ENCODE data around the gene MVK. TPM values are rescaled to one million over a fixed set of nuclear protein-coding genes. Genes with fewer than 3 reads are reported as not detected.

The MVK gene
- total and polyA plus RNA-seq, 2 of the 4 experiments (the other 2 are of a cell fraction), result 6.6 to 11.5 TPM

DNA sequence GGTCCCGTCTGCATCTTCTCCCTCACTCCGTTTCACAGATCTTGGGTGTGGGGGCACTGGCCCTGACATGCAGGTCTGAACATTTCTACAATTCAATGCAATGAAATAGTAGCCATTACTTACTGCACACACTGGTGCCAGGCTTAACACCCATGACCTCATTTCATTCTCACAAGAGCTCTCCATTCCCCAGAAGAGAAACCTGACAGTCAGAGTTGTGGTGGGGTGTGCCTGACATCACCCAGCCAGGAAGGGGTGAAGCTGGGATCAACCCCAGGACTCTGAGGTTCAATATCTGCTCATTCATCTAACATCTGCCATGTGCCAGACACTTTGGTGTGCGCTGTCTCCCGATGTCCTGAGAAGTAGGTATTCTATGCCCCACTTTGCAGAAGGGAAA, 34.7 kb downstream of the MVK start:
- Histone ChIP-seq H3K56ac (ENCODE audit: extremely low read depth, insufficient read depth, low read length) (no peak overlapping the region), H3K14ac (replicated peaks; ENCODE audit: low read depth, low read length) (no peak overlapping the region), H2BK5ac (ENCODE audit: low read depth, low read length, poor library complexity, severe bottlenecking) (no peak overlapping the region), H2BK120ac (ENCODE audit: low read depth, low read length) (no peak overlapping the region), H3K9me1 (ENCODE audit: insufficient read depth, low read length) (no peaks in the 10 kb centered on the region), H4K8ac (ENCODE audit: low read depth in 2 of 2, low read length in 2 of 2) (no peak overlapping the region), H3K4me2 (ENCODE audit: low read depth, low read length) (no peak overlapping the region), H3K9ac (ENCODE audit: low read depth, low read length) (no peak overlapping the region), H3K4me3 (ENCODE audit: insufficient read depth, low read depth, low read length) (no peak overlapping the region), H3K36me3 (ENCODE audit: control insufficient read depth, insufficient read depth, low read length) (no peaks in the 10 kb centered on the region), H2AK9ac (replicated peaks; ENCODE audit: low read depth, low read length, poor library complexity) (no peak overlapping the region), H2BK15ac (ENCODE audit: low read depth, low read length) (no peak overlapping the region), H3K79me1 (ENCODE audit: low read depth in 1 of 2, low read length in 2 of 2) (no peaks in the 10 kb centered on the region), H3K4ac (ENCODE audit: low read depth, low read length) (no peak overlapping the region), H4K5ac (ENCODE audit: low read depth, low read length) (no peak overlapping the region), H2AK5ac (ENCODE audit: low read depth, low read length) (no peak overlapping the region), H4K91ac (ENCODE audit: insufficient read depth, low read depth, low read length) (no peak overlapping the region), H3K4me1 (ENCODE audit: control insufficient read depth, insufficient read depth, low read length) (no peaks in the 10 kb centered on the region), H3K23ac (ENCODE audit: low read depth, low read length) (no peak overlapping the region), H3K27ac (ENCODE audit: insufficient read depth, low read length) (no peak overlapping the region), H3K9me3 (ENCODE audit: control insufficient read depth, insufficient read depth, low read length) (no peaks in the 10 kb centered on the region; the same call in 1 of the 2 replicates), H2AFZ (replicated peaks; ENCODE audit: low read length, poor library complexity) (peak overlapping the region; percentile 23), H3K18ac (ENCODE audit: low read depth, low read length) (no peak overlapping the region), H3K27me3 (ENCODE audit: control insufficient read depth, insufficient read depth, low read length) (peaks cover 63% of the 10 kb centered on the region), H2BK20ac (ENCODE audit: low read depth, low read length) (no peak overlapping the region), H4K20me1 (ENCODE audit: insufficient read depth, low read length) (no peaks in the 10 kb centered on the region)
- in situ Hi-C loops (cut with MboI; ENCODE audit: low sequenced_read_pairs), result no loop called here
- POLR2A ChIA-PET (ENCODE audit: unreplicated experiment), result no interaction called here
- TF ChIP-seq, protein P1, sequence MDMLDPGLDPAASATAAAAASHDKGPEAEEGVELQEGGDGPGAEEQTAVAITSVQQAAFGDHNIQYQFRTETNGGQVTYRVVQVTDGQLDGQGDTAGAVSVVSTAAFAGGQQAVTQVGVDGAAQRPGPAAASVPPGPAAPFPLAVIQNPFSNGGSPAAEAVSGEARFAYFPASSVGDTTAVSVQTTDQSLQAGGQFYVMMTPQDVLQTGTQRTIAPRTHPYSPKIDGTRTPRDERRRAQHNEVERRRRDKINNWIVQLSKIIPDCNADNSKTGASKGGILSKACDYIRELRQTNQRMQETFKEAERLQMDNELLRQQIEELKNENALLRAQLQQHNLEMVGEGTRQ (IDR thresholded peaks at IDR 0.05; ENCODE audit: low read depth, low read length), result no peak
- no peak for TF ChIP-seq FOS (IDR thresholded peaks at IDR 0.05; ENCODE audit: low read depth, low read length)
- TF ChIP-seq RAD21 (IDR thresholded peaks at IDR 0.05; ENCODE audit: low read length), result no peak
- no peak for TF ChIP-seq CEBPB (IDR thresholded peaks at IDR 0.05; ENCODE audit: low read depth, low read length)
- TF ChIP-seq SMC3 (IDR thresholded peaks at IDR 0.05; ENCODE audit: low read depth, low read length), result no peak
- TF ChIP-seq, protein P2, sequence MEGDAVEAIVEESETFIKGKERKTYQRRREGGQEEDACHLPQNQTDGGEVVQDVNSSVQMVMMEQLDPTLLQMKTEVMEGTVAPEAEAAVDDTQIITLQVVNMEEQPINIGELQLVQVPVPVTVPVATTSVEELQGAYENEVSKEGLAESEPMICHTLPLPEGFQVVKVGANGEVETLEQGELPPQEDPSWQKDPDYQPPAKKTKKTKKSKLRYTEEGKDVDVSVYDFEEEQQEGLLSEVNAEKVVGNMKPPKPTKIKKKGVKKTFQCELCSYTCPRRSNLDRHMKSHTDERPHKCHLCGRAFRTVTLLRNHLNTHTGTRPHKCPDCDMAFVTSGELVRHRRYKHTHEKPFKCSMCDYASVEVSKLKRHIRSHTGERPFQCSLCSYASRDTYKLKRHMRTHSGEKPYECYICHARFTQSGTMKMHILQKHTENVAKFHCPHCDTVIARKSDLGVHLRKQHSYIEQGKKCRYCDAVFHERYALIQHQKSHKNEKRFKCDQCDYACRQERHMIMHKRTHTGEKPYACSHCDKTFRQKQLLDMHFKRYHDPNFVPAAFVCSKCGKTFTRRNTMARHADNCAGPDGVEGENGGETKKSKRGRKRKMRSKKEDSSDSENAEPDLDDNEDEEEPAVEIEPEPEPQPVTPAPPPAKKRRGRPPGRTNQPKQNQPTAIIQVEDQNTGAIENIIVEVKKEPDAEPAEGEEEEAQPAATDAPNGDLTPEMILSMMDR (conservative IDR thresholded peaks at IDR 0.05; ENCODE audit: low read depth, low read length), result no peak
- TF ChIP-seq, protein P3, sequence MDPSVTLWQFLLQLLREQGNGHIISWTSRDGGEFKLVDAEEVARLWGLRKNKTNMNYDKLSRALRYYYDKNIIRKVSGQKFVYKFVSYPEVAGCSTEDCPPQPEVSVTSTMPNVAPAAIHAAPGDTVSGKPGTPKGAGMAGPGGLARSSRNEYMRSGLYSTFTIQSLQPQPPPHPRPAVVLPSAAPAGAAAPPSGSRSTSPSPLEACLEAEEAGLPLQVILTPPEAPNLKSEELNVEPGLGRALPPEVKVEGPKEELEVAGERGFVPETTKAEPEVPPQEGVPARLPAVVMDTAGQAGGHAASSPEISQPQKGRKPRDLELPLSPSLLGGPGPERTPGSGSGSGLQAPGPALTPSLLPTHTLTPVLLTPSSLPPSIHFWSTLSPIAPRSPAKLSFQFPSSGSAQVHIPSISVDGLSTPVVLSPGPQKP (IDR thresholded peaks at IDR 0.05; ENCODE audit: borderline replicate concordance, low read depth, low read length), result no peak
- TF ChIP-seq MAFK (IDR thresholded peaks at IDR 0.05; ENCODE audit: low read depth, low read length), result no peak
- no peak for TF ChIP-seq RCOR1 (IDR thresholded peaks at IDR 0.05; ENCODE audit: insufficient replicate concordance, low read length)
- no peak for TF ChIP-seq BHLHE40 (IDR thresholded peaks at IDR 0.05; ENCODE audit: low read depth, low read length)
- no peak for TF ChIP-seq POLR2A (IDR thresholded peaks at IDR 0.05; ENCODE audit: low read depth, low read length)
- TF ChIP-seq MAZ (IDR thresholded peaks at IDR 0.05; ENCODE audit: borderline replicate concordance, low read depth, low read length), result no peak
- no peak for TF ChIP-seq MXI1 (IDR thresholded peaks at IDR 0.05; ENCODE audit: borderline replicate concordance, low read depth, low read length)
- no peak for TF ChIP-seq RFX5 (IDR thresholded peaks at IDR 0.05; ENCODE audit: low read depth, low read length)
- TF ChIP-seq NFE2L2 (IDR thresholded peaks at IDR 0.05; ENCODE audit: low read depth, low read length), result no peak
- no peak for TF ChIP-seq CHD1 (IDR thresholded peaks at IDR 0.05; ENCODE audit: low read depth, low read length)
- intact Hi-C loops (cut with micrococcal nuclease), result no loop called here
- no CpG with 5 or more reads among the region's 4 CpGs for WGBS, 2 experiments (ENCODE audit: extremely low coverage in 2 of 2, insufficient read length in 1 of 2)
- ATAC-seq (ENCODE audit: low read depth) (no peak), DNase-seq (no peak)
- BruUV-seq (replicated peaks), result no TSS peak
- dilution Hi-C loops (cut with HindIII; ENCODE audit: low sequenced_read_pairs, unreplicated experiment), result no loop called here
- CTCF ChIA-PET, result no interaction called here
